Fibroblast of skin of left quadriceps (primary cell): ENCODE measurements around the gene CAMK2N1.
"Not testable (repeated sequence)": the region's sequence is repeated elsewhere in the genome, so short reads cannot be mapped to it uniquely, and the experiment has no call there.

Source experiments
- DNase-seq, 2 experiments: peaks; one replicate each; pipeline ENCODE4 v3.0.0-alpha.2; 2013; ENCODE audit warnings: low read depth in 2 of 2

The CAMK2N1 gene

DNA sequence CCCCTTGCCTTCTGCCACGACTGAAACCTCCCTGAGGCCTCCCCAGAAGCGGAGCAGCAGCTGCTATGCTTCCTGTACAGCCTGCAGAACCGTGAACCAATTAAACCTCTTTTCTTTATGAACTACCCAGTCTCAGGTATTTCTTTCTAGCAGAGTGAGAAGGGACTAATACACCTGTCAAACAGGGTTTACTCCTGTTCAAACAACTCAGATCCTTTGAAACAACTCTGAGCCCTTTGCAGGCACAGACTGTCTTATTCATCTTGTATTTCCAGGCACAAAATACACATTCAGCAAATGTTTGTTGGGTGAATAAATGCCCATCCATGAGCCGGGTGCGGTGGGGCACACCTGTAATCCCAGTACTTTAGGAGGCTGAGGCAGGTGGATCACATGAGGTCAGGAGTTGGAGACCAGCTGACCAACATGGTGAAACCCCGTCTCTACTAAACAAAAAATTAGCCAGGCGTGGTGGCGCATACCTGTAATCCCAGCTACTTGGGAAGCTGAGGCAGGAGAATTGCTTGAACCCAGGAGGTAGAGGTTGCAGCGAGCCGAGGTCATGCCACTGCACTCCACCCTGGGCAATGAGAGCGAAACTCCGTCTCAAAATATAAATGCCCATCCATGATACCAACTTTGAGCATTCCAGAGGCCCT is 10.8 kb upstream of the CAMK2N1 start:
- not testable (repeated sequence) for DNase-seq

DNA sequence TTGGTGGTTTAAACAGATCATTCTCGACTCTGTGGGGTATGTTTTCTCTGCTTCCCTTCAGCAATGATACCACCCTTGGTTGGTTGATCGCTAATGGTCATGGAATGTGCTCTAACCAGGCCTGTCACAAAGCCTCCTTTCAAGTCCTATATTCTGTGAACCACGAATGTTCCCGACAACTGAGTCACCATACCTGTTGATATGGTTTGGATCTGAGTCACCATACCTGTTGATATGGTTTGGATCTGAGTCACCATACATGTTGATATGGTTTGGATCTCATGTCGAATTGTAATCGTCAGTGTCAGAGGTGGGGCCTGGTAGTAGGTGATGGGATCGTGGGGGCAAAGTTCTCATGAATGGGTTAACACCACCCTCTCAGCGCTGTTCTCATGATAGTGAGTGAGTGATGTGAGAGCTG is 10.2 kb upstream of the CAMK2N1 start:
- DNase-seq, result no peak

DNA sequence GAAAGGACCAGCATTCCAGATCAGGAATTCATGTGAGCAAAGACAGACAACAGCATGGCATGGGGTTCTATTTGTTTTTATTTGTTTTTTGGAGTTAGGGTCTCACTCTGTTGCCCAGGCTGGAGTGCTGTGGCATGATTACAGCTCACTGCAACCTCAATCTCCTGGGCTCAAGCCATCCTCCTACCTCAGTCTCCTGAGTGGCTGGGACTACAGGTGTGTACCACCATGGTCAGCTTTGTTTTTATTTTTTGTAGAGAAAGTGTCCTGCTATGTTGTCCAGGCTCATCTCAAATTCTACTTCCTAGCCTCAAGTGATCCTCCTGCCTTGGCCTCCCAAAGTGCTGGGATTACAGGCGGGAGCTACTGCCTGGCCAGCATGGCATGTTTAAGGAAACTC is 9.7 kb upstream of the CAMK2N1 start:
- no peak for DNase-seq

DNA sequence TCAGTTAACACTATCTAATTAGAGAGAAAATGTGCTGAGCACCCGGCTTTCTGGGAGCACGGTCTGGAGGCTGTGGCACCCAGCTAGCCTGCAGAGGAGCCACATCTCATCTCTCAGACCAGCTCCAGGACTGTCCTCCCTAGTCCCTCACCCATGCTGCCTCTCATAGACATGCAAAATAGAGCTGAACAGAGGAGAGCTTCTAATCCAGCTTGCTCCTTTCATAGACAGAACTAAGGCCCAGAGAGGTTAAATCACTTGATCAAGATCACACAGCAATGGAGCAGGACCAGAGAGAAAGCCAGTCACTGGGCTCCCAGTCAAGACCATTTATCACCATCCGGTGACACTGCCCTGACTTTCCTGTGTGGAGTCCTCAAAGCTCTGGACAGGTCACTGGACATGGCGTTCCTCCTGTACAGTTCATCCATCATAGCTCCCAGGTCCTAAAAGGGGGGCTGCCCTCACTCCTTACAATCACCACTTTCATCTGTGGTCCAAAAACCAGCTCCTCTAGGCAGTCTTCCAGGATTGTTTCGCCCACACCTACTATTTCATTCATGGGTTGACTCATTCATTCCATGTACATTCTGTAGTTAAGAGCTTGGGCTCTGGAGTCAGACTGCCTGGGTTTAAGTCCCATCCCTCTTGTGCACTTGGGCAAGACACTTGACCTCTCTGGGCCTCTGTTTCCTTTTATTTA is 8.8 kb upstream of the CAMK2N1 start:
- peak; percentile 51 to 52 for DNase-seq

DNA sequence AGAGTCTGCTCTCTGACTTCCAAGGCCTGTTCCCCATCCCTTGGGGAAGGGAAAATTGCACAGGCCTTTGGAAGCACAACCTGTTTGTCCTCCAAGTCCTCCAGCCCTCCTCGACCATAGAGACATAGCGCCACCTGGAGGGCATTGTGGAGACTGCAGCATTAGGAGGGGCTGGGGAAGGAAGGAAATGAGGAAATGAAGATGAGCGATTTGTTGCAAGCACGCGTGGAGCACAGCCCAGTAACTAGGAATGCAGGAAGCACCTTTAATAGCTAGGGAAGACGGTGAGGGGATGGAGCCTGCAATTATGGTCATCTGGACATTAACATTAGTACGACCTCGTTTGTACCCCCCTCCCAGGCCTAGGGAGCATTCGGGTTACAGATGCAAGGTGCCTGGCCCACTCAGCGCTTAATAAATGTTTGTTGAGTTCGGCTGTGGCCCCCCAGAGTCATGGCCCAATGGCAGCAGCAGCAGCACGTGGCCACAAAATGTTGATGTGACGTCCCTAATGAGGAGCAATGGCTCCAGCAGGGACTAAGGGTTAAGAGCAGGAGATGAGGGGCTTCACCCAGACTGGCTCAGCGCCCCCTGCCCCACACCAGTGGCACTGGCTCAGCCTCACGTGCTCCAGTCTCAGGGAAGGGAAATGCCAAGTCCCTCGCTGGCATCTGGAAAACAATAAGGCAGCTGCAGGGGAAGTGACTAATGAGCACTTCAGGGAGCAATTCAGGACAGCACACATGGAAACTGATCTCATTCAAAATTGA is 8.0 kb upstream of the CAMK2N1 start:
- DNase-seq, result peak; percentile 74 to 79

DNA sequence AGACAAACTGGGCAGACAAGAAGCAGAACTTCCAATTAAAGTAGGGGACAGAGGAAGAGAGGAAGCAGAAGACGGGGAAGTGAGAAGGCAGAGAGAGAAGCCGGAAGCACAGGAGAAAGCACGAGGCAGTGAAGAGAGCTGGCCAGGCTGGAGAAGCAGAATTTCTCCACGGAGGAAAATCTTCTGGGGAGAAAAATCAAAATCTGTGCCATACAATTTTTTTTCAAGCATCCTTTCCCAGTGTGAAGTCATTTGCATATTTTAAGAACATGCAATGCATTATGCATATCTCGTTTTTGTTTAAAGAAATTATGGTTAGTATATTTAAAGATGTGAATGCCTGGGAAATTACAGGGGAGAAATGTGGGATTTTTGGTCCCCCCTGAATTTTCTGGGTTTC is 7.3 kb upstream of the CAMK2N1 start:
- no peak for DNase-seq

DNA sequence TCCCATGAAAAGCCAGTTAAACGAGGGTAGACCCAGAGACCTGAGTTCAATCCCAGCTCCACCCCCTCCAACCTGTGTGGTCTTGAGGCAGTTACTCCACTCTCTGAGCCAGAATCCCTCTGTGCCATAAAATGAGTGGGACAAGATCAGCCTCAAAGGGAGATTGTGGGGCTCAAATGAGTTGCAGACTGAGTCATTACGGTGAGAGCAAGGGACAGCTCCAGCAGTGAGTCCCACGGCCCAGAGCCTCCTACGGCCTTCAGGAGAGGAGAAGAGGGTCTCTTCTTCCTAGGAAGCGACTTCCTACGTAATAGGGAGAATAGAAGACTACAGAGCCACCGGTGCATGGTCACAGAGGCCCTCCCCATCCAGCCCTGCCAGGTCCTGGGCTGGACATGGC is 6.7 kb upstream of the CAMK2N1 start:
- no peak for DNase-seq

DNA sequence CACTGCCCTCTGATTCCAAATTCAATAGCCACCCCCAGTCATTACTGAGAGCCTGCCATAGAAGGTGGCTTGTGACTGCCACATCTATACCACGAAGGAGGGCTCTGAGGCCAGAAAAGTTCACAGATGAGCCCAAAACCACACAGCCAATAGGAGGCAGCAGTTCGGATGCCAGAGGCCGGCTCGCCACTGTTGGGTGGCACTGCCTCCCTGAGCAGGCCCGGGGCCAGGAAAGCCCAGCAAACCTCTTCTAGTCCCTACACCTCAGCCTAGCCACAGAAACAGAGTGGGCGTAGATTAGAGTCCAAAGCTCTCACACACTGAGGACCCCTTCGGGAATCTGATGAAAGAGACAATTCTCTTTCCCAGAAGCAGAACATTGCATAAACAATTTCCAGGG is 5.9 kb upstream of the CAMK2N1 start:
- no peak for DNase-seq

DNA sequence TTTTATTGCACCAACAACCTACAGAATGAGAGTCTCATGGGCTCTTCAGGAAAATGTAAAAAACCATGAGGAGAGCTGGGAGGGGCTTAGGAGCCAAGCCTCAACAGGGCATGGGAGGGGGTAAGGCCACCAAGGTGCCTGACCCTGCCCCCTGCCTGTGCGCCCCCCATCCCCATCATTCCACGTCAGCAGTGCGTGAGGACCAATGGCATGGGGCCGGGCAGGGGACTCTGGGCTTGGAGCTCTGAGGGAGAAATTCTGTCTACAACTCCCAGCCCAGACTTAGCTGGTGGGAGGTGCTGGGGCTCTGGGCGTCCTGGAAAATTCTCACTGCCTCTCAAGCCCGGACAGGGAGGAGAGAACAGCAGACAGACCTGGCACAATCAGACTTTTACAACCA is 5.2 kb upstream of the CAMK2N1 start:
- no peak for DNase-seq

DNA sequence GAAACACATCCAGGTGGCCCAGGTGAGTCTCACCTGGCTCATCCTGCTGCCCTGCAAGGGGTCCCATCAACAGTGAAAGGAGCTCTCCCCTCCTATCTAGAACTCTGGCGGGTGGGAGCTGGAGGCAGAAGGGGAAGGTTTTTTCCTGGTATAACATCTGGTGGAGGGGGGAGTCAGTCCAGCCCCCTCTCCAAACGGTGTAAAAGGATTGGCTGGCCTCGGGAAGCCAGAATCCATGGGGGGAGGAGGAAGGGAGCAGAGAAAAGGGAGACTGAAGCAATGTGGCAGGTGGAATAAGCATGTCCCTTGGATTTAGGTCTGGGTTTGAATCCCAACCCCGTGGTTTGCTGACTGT is 1.2 kb upstream of the CAMK2N1 start:
- no peak for DNase-seq

DNA sequence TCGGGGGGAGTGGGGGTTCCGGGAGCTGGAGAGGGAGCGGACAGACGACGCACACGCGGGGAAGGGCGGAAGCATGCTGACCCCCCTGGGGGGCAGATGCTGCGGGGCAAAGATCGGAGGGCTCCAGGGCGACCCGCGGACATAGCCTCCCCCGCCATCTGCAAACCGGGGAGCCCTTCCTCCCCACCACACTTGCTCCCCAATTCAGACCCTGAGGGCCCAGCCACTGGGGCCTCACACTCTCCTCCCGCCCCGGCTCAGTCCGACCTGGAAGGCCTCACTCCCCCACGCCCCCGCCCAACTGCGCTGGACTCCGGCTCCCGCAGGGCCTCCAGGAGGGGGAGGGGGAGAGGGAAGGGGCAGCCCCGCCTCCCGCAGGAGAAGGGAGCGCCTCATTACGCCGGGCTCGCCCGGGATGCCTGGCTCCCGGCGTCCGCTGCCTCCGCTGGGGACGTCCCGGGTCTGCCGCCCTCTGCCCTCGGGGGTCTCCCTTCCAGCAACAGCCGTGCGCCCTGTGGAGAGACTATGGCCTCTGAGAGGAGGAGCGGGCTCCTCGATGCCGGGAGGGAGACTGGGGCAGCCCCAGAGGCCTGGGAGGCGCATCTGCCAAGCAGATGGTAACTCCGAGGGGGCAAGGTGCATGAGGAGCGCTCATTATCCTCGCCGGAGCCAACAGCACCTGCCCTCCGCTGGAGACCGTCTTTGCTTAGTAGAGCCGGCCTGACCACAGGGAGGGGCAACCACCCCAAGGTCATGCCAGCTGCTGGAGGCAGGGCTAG is 636 bp upstream of the CAMK2N1 start:
- no peak for DNase-seq

DNA sequence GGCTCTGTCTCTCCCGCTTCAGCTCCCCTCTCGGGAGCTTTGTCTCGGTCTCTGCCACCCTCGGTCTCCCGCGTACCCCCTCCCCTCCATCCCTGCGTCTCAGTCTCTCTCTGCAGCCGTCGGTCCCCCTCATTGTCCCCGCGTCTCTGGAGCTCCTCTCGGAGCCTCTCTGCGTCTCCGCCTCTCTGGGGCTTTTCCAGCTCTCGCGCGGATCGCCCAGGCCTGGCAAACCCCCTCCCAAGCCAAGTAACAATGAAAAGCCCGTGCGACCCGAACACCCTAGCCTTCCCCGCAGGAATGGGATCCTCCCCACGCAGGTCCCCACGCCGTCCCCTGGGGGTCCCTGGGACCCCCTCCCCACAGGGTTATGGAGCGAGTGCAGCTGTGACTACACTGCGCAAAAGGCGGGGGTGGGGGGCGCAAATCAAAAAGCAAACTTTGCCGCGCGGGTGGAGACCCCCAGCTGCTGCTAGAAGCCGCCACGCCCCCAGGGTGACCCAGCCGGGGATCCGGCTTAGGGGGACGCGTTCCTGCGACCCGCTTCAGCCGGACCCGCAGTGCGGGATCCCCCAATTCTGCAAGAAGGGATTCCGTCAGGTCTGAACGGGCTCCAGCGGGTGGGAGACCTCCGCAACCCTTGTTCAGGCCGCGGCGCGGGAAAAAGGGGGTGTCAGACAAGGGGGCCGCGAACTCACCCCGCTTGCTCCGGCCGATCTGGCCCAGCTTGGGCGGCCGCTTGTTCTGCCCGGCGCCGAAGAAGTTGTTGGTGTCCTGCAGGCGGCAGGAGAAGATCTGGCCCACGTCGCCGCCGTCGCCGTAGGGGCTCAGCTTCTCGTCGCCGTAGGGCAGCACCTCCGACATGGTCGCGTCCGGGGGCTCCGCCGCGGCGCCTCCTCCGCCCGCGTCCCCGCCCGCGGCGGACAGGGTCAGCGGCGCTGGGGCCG is 1.2 kb downstream of the CAMK2N1 start:
- no peak for DNase-seq

DNA sequence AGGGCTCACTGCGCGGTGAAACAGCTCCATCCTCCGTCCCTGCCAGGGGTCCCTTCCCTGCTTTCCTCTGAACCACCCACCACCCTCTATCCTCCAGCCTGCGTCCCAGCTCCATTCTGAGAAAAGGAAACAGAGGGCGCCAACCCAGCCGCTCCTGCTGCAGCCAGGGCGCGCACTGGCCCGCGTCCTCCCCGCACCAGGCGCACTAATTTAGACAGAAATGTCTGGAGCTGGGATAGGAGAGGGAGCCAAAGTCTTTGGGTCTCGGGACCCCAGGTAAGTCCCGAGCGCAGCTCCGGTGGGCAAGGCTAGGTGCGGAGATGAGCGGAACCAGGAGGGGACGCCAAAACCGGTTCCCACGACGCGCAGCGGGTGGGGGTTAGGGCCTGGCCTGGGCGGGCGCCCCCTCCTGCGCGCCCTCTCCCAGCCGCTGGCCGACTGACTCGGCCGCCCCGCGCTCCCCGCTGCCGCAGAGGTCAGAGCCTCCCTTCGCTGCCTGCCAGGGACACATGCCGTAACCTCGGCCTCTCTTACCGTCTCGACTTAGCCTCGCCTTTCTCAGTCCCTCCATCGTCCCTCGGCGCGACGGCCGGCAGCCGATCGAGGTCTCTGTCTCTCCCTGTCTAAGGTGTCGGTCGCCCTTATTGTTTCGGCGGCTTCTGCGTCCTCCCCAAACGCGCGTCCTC is 2.0 kb downstream of the CAMK2N1 start:
- DNase-seq, result no peak

DNA sequence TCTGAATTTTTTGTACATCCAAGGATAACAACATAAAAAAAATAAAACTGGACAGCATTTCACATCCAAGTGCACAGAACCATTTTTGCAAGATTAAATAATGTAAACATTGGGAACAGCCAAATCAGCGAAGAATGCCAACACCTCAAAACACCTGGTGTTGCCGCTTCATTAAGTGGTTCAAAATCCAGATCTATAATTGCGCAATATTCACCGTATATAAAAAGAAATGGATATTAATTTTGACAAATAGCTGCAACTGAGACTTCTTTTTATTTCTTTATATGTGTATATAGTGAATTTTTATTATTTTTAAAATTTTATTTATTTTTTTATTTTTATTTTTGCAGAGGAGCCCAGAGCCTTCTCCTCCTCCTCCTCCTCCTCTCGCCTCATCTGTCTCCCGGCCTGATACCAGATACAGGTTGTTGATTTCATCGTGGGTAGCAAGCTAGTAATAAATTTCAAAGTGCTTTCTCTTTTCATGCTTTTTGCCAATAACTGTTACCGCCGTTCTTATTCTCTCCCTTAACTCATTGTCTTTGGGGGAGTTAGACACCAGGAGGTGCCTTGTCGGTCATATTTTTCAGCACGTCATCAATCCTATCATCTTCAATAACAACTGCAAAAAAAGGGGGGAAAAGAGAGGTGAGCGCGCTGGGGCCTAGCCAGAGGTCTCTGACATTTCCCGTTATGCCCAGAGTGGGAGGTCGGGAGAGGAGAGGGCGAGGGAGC is 2.7 kb downstream of the CAMK2N1 start:
- DNase-seq, result no peak

DNA sequence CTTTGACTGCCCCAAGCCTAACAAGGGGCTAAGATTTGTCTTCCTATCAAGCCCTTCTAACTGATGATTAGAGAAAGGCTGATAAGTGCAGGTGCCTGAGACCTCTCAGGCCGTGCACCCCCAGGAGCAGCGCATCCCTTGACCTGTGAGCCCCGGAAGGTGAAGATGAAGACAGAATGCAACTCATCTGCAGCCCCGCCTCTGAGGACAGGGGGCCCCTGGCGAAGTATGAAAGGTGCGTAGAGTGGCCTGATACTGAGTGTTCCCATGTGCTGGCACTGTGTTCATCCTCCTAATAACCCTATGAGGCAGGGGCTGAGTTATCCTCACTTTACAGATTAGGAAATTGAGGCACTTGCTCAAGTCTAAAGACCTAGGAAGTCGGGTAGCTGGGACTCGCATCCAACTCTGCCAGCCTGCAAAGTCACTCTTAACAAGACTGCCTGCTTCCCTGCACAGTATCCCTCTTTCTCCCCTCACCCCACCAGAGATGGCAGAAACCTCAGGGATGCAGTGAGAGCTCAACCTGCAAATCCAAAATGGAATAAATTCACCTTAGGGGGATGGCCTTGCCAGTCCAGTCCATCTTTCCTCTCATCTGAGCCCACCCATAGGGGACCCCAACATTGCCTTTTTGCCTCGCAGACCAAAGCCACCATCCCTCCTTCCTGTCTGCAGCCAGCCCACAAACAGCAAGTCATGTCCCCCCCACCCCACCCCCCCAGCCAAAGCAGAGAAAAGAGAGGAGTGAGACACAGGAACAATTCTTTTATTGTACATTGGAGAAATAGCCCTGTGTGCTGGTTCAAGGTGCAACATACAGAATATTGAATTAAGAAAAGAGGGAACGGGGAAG is 4.1 kb downstream of the CAMK2N1 start:
- DNase-seq, result no peak

DNA sequence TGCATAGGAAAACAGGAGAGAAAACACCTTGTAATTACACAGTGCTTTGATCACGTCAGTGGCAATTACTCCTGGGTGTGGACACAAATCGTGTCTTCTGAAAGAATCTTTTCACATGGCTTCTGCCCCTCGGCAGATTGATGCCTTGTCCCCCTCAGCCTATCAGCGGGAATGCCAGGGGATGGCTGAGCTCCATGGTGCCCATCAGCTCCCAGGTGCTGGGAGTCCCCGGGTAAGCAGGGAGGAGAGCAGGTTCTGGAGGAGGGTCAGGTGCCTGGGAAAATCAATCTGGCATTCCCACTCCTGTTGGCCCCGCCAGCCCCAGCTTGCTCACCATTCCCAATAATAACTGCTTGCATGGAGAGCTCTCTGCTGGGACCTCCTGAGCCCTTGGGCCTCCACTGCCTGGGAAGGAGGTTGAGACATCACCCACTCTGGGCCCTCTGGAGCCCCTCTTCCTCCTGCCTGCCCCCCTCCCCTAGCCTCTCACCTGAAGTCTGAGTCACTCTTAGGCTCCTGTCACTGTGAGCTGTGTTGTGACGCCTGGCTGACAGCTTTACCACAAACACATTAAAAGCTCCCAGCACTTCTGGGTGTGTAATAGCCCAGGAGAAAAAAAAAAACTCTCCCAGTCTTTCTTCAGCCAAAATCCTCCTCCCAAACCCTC is 4.9 kb downstream of the CAMK2N1 start:
- no peak for DNase-seq

DNA sequence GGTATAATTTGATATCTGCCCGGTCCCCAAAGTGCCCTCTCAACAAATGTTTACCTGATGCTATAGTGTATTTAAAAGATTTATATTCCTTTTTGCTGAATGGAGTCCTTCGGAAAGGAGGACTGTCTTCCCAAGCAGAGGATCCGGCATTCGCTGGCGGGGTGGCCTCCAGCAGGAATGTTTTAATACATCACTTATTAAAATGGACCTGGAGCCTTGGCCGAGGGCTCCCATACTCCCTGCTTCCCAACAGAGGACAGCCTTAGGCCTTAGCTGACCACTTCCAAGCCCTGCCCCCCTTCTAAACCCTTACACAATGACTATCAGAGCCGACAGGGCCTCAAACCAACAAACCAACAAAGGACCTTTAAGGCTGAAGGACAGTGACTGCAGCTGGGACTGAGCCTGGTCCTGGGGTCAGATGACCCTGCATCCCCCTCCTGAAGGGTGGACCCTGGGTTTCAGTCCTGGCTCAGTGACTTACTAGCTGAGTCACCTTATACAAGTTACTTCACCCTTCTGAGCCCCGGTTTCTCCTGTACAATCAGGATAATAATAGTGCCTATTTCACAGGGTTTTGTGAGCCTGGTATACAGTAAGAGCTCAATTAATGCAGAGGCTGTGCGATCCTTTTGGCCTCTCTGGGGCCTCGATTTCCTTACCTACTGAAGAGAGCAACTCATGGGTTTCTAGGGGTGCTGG is 5.6 kb downstream of the CAMK2N1 start:
- no peak for DNase-seq

DNA sequence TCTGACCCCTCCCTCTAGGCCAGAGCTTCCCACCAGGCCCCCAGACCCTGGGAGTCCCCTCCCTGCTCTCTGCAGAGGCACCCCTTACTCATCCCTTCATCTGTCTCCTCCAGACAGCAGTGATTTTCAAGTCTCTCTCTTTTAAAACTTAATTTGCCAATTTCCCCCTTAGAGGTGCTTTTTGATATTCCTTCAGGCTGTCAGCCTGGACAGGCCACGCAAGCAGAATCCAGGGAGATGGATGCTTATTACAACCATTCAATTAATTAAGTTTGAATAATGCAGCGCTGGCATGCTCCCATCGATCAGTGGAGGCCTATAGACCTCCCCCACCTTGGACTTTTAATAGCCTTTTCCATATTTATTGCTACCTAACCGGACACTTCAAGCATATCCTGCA is 6.2 kb downstream of the CAMK2N1 start:
- no peak for DNase-seq
